ENCODE data around the gene SSC5D. TPM values are rescaled to one million over a fixed set of nuclear protein-coding genes. Genes with fewer than 3 reads are reported as not detected.

SSC5D gene
- total RNA-seq, 1 donor from 2014 or later, result 7.7 TPM

GRCh38 chr19:55467236-55468053, 20.8 kb upstream of the SSC5D start:
- intact Hi-C loops (cut with DNase I), result loop anchor here (1.0 kb wide), 1 partner anchor 37 kb away; no protein-coding TSS in a partner anchor
- DNase-seq (ENCODE audit: low spot score), result no peak

DNA sequence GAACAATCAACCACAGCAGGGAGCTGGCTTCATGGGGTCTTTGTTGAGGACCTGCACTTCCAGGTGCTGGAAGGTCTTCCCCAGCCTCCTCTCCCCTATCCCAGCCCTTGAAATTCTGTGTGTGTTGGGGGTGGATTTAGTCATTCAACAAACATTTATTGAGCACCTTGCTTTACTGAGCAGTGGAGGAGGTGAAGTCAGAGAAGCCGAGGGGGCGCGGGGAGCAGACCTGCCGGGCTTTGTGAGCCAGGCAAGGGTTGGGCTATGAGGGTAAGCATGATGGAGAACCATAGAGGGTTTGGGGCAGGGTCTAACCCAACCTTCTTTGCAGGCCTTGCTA, 20.2 kb upstream of the SSC5D start:
- intact Hi-C loops (cut with DNase I), result no loop called here

DNA sequence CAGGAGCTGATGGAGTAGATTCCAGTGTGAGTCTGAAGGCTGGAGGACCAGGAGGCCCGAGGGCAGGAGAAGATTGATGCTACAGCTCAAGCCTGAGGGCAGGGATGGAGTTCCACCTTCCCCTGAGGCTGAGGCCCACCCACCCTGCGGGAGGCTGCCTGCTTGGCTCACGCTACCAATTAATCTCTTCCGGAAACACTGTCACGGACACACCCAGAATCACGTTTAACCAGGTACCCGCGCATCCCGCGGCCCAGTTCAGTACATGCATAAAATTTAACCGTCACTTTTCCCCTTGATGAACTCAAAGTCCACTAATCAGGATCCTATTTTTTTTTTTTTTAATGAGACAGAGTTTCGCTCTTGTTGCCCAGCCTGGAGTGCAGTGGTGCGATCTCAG, 17.0 kb upstream of the SSC5D start:
- no peak for DNase-seq (ENCODE audit: low spot score)
- intact Hi-C loops (cut with DNase I), result no loop called here

More for the DNA sequence above, 20.2 kb upstream of the SSC5D start:
- no peak for DNase-seq (ENCODE audit: low spot score)

DNA sequence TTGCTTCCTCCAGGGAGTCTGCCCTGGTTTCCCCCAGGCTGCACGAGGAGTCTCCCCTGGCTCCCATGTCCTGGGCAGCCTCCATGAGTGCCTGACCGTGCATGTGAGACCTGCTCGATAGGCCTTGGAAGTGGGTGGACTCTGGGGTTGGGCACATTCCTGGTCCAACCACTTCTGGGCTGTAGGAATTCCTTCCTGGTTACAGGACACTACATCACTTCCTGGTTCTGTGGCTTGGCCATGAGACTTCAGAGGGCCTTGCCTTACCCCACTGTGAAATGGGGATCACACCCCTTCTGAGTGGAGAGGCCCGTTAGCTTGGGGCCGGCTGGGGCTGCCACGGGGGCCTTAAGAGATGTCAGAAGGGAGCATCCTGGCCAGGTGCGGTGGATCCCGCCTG, 15.8 kb upstream of the SSC5D start:
- DNase-seq (ENCODE audit: low spot score), result no peak
- intact Hi-C loops (cut with DNase I), result no loop called here

DNA sequence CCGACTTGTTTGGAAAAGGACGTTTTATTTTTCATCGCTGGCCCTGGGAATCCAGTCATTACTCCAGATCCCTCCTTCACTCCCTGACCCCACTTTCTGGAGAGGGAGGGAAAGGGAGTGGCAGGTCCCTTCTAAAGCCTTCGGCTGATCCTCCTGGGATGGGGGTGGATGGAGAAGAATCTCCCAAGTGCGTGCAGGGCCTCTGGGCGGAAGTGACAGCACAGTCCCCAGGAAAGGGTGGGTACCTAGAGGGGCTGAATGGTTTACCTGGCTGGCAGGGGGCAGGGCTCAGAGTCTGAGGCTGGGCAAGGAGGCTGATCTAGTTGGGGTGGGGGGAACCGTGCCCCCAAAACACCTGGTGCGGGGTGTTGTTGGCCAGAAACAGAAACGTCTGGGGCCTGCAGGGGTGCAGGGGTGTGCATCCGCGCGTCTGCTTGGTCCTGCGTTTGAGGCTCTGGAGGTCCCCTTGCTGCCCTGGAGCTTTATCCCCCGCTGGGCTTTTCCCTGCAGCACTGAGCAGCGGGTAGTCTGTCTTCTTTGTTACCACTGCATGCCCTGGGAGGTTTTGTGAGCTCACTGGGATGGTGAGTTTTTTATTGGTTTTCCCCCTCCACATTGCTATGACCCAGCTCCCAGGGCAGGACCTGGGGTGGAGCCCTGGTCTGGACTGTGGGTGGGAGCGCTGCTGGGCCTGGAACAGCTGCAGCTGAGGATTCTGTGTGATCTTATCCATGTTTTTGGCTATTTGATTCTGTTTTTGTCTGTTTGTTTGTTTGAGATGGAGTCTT, 14.8 kb upstream of the SSC5D start:
- DNase-seq (ENCODE audit: low spot score), result no peak
- intact Hi-C loops (cut with DNase I), result no loop called here

GRCh38 chr19:55474269-55475265, 13.7 kb upstream of the SSC5D start:
- intact Hi-C loops (cut with DNase I), result no loop called here

DNA sequence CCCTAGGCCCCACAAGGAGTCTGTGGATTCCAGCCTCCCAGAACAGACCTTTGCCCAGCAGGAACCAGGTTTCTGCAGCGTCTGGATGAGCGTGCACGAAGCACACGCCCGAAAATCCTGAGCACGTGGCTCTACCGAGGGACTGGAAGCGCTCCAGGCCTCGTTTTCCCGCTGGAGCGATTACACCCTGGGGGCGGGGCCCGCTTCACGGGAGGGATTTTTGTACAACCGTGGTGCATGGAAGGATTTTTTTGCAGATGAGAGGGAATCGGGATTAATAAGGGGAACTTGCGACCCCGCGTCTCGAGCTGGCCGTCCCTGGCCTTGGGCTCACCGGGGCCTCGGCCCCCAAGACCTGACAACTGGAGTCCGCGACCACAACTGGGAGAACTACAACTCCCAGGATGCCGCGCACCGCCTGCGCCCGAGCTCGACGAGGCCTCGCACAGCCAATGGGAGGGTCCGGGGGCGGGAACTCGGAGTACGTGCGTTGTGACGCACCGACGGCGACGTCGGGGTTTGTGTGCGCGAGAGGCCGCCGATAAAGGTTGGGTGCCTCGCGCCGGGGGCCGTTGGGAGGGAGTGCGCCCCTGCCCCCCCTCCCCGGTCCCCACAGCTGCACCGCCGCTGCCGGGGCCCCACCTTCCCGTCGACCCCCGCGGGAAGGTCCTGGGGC, 12.0 kb upstream of the SSC5D start, which contains the start of gene ZNF628:
ZNF628 (plus strand) TSS at position 518 of the 676 bp plus-strand sequence. CDS start 3,294 bp downstream, outside the sequence.
- peak; percentile 99 for DNase-seq (ENCODE audit: low spot score)
- intact Hi-C loops (cut with DNase I), result loop anchor here (2.0 kb wide), 1 partner anchor 125 kb away; the partner anchor contains the start of gene ZNF524

More at GRCh38 chr19:55474269-55475265, 13.7 kb upstream of the SSC5D start:
- DNase-seq (ENCODE audit: low spot score), result no peak

- intact Hi-C loops (cut with DNase I), result loop anchor here (2.0 kb wide), 1 partner anchor 123 kb away; the partner anchor contains the start of gene ZNF524
Measured at GRCh38 chr19:55477905-55478304, 10.3 kb upstream of the SSC5D start.

GRCh38 chr19:55478364-55478763, 9.9 kb upstream of the SSC5D start:
- intact Hi-C loops (cut with DNase I), result no loop called here
- no peak for DNase-seq (ENCODE audit: low spot score)

More at GRCh38 chr19:55477905-55478304, 10.3 kb upstream of the SSC5D start:
- no peak for DNase-seq (ENCODE audit: low spot score)

GRCh38 chr19:55479045-55479444, 9.2 kb upstream of the SSC5D start:
- intact Hi-C loops (cut with DNase I), result no loop called here
- DNase-seq (ENCODE audit: low spot score), result no peak

- intact Hi-C loops (cut with DNase I), result no loop called here
- DNase-seq (ENCODE audit: low spot score), result no peak
Measured at GRCh38 chr19:55479451-55480230, 8.6 kb upstream of the SSC5D start.

- no peak for DNase-seq (ENCODE audit: low spot score)
Measured at GRCh38 chr19:55481148-55481793, 7.0 kb upstream of the SSC5D start.

GRCh38 chr19:55481794-55482155, 6.5 kb upstream of the SSC5D start:
- DNase-seq (ENCODE audit: low spot score), result no peak
- intact Hi-C loops (cut with DNase I), result no loop called here

More at GRCh38 chr19:55481148-55481793, 7.0 kb upstream of the SSC5D start:
- intact Hi-C loops (cut with DNase I), result no loop called here

DNA sequence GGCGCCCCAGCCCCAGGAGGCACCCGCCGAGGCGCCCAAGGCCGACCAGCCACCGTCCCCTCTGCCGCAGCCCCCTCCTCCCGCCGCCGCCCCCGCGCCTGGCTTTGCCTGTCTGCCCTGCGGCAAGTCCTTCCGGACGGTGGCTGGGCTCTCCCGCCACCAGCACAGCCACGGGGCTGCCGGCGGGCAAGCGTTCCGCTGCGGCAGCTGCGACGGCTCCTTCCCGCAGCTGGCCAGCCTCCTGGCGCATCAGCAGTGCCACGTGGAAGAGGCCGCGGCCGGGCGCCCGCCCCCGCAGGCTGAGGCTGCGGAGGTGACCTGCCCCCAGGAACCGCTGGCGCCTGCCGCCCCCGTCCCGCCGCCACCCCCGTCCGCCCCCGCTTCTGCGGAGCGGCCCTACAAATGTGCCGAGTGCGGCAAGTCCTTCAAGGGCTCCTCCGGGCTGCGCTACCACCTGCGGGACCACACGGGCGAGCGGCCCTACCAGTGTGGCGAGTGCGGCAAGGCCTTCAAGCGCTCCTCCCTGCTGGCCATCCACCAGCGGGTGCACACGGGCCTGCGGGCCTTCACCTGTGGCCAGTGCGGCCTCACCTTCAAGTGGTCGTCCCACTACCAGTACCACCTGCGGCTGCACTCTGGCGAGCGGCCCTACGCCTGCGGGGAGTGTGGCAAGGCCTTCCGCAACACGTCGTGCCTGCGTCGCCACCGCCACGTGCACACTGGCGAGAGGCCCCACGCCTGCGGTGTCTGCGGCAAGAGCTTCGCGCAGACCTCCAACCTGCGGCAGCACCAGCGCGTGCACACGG, 5.9 kb upstream of the SSC5D start:
- DNase-seq (ENCODE audit: low spot score), result no peak

DNA sequence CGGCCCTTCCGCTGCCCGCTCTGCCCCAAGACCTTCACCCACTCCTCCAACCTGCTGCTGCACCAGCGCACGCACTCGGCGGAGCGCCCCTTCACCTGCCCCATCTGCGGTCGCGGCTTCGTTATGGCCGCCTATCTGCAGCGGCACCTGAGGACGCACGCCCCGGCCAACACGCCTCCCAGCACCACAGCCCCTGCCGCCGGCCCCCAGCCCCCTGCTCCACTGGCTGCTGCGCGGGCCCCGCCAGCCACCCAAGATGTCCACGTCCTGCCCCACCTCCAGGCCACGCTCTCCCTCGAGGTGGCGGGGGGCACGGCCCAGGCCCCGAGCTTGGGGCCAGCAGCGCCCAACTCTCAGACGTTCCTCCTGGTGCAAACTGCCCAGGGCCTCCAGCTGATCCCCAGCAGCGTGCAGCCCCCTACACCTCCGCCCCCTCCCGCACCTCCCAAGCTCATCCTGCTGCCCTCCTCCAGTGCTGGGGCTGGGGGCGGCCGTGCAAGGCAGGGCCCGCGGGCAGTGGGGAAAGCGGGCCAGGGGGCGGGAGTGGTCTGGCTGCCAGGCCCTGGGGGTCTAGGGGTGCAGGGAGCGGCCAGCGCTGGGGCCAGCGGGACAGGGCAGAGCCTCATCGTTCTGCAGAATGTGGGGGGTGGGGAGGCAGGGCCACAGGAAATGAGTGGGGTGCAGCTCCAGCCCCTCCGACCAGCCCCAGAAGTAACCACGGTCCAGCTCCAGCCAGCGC, 5.1 kb upstream of the SSC5D start:
- no peak for DNase-seq (ENCODE audit: low spot score)
- intact Hi-C loops (cut with DNase I), result no loop called here

More for the DNA sequence above, 5.9 kb upstream of the SSC5D start:
- intact Hi-C loops (cut with DNase I), result no loop called here
